Measurements from ENCODE around the gene UMAD1.

The UMAD1 gene

GRCh38 chr7:7662527-7662926 lies 22.0 kb downstream of the UMAD1 start:
- DNase-seq (ENCODE audit: low read depth): peak; percentile 22
- no peak overlapping the region for H3K4me3 ChIP-seq (ENCODE audit: control insufficient read depth, low read depth, low read length)
- TF ChIP-seq CTCF (conservative IDR thresholded peaks at IDR 0.05; ENCODE audit: control insufficient read depth, insufficient read depth, low read depth, low read length): peak; percentile 39

GRCh38 chr7:7664291-7664690 lies 23.7 kb downstream of the UMAD1 start:
- TF ChIP-seq CTCF (conservative IDR thresholded peaks at IDR 0.05; ENCODE audit: control insufficient read depth, insufficient read depth, low read depth, low read length): no peak
- H3K4me3 ChIP-seq (ENCODE audit: control insufficient read depth, low read depth, low read length): no peak overlapping the region
- DNase-seq (ENCODE audit: low read depth): no peak

- no peak for TF ChIP-seq CTCF (conservative IDR thresholded peaks at IDR 0.05; ENCODE audit: control insufficient read depth, insufficient read depth, low read depth, low read length)
- DNase-seq (ENCODE audit: low read depth): no peak
- no peak overlapping the region for H3K4me3 ChIP-seq (ENCODE audit: control insufficient read depth, low read depth, low read length)
These were observed 24.5 kb downstream of the UMAD1 start for GRCh38 chr7:7665031-7665430.

- DNase-seq (ENCODE audit: low read depth): no peak
- TF ChIP-seq CTCF (conservative IDR thresholded peaks at IDR 0.05; ENCODE audit: control insufficient read depth, insufficient read depth, low read depth, low read length): no peak
- no peak overlapping the region for H3K4me3 ChIP-seq (ENCODE audit: control insufficient read depth, low read depth, low read length)
These were observed 26.6 kb downstream of the UMAD1 start for GRCh38 chr7:7667187-7667586.

GRCh38 chr7:7668706-7669105 lies 28.2 kb downstream of the UMAD1 start:
- DNase-seq (ENCODE audit: low read depth): no peak
- no peak overlapping the region for H3K4me3 ChIP-seq (ENCODE audit: control insufficient read depth, low read depth, low read length)
- TF ChIP-seq CTCF (conservative IDR thresholded peaks at IDR 0.05; ENCODE audit: control insufficient read depth, insufficient read depth, low read depth, low read length): no peak

GRCh38 chr7:7670490-7670889 lies 29.9 kb downstream of the UMAD1 start:
- DNase-seq (ENCODE audit: low read depth): no peak
- no peak overlapping the region for H3K4me3 ChIP-seq (ENCODE audit: control insufficient read depth, low read depth, low read length)
- no peak for TF ChIP-seq CTCF (conservative IDR thresholded peaks at IDR 0.05; ENCODE audit: control insufficient read depth, insufficient read depth, low read depth, low read length)

GRCh38 chr7:7671361-7671760 lies 30.8 kb downstream of the UMAD1 start:
- no peak for TF ChIP-seq CTCF (conservative IDR thresholded peaks at IDR 0.05; ENCODE audit: control insufficient read depth, insufficient read depth, low read depth, low read length)
- no peak overlapping the region for H3K4me3 ChIP-seq (ENCODE audit: control insufficient read depth, low read depth, low read length)
- DNase-seq (ENCODE audit: low read depth): no peak

Data from fibroblast of mammary gland (primary cell).